Esophagus (tissue), 2 donors: ENCODE results near the gene SPRYD3. TPM values are rescaled to one million over a fixed set of nuclear protein-coding genes. Genes with fewer than 3 reads are reported as not detected.

ENCODE experiments used
- H3K27ac ChIP-seq, 2 donors: one replicate each; pipeline ENCODE4 v1.5.1; 2013; ENCODE audit warnings: low read depth in 2 of 2, mild to moderate bottlenecking in 2 of 2, inconsistent platforms in 1 of 2, low read length in 1 of 2, moderate library complexity in 1 of 2
- H3K27me3 ChIP-seq, 2 donors: one replicate each; pipeline ENCODE4 v1.6.1; 2013; ENCODE audit warnings: low read length in 2 of 2, control low read depth in 1 of 2, mild to moderate bottlenecking in 1 of 2; ENCODE audit not compliant: insufficient read depth in 2 of 2, control insufficient read depth in 1 of 2
- H3K36me3 ChIP-seq, 2 donors: one replicate each; pipeline ENCODE4 v1.6.1; 2013; ENCODE audit warnings: low read length in 1 of 2; ENCODE audit not compliant: control insufficient read depth in 2 of 2, insufficient read depth in 2 of 2
- H3K4me1 ChIP-seq, 2 donors: one replicate each; pipeline ENCODE4 v1.6.1; 2013; ENCODE audit warnings: low read length in 1 of 2; ENCODE audit not compliant: control insufficient read depth in 2 of 2, insufficient read depth in 2 of 2
- H3K4me3 ChIP-seq, 2 donors: one replicate each; pipeline ENCODE4 v1.5.1; 2013; ENCODE audit warnings: low read length in 2 of 2, mild to moderate bottlenecking in 2 of 2, low read depth in 1 of 2, moderate library complexity in 1 of 2
- H3K9me3 ChIP-seq, 2 donors: one replicate each; pipeline ENCODE4 v1.6.1; 2013; ENCODE audit warnings: mild to moderate bottlenecking in 2 of 2, low read depth in 1 of 2, low read length in 1 of 2, moderate library complexity in 1 of 2; ENCODE audit not compliant: control insufficient read depth in 2 of 2, insufficient read depth in 1 of 2
- WGBS, 2 donors: extraction: QIAGEN DNeasy Blood & Tissue Kit; methylation state at CpG; one replicate each; pipeline ENCODE4 v1.1.7; 2013; 5-methylcytosine and 5-hydroxymethylcytosine counted together
- polyA plus RNA-seq, 2 donors: library from polyadenylated mRNA; stranded (reverse); fragments of 200-250 nt; gene quantifications; one replicate each; pipeline ENCODE4 v1.2.3, GENCODE V29; 2013
- donor health status: healthy with polysubstance abuse.
- donor health status: Bipolar disorder and iron deficiency.

Gene SPRYD3
- polyA plus RNA-seq, 2 donors, result 16.1 to 24.1 TPM

GRCh38 chr12:53064613-53065436 lies 14.4 kb downstream of the SPRYD3 start:
- peaks cover 3 to 43% of the 10 kb centered on the region in 2 donors for H3K36me3 ChIP-seq
- H3K27ac ChIP-seq, result peak overlapping the region; percentile 23 to 45
- H3K4me1 ChIP-seq, result peaks cover 0 to 29% of the 10 kb centered on the region in 2 donors
- H3K9me3 ChIP-seq, result no peaks in the 10 kb centered on the region
- no peaks in the 10 kb centered on the region for H3K27me3 ChIP-seq
- WGBS, 2 donors, result 80% methylated on average over 10 to 11 of the region's 11 CpGs
- H3K4me3 ChIP-seq, result no peak overlapping the region

DNA sequence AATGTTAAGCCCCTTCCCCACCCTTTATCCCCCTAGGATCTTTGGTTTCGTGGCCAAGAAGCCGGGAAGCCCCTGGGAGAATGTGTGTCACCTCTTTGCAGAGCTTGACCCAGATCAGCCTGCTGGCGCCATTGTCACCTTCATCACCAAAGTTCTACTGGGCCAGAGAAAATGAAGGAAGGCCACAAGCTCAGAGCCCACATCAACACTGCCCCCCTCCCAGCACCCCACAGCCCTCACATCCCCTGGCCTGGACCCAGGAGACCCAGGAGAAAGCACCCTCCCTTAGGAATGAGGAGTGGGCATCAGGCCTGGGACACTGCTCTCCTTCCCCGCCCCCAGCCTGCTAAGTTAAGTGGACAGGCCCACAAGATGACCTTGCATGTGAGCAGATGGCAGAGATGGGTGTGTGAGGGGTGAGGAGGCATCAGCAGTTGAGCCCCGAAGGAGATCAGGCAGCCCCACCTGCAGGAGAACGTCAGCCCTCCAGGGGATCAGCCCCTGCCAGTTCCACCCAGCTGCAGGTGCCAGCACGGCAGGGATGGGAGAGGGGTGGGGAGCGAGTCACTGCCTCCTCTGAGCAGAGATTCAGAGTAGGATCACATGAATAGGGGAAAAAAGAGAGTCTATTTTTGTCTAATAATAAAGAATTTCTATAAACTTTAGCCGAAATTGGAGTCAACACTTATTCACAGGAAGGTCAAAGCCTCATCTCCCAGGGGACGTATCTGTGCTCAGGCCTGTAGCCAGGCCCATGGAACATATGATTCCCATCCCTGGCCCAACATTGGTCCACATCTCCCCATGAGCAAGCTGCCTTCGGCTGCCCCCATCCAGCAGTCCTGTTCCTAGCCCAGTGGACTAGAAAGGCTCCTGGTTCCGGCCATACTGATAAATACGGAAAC lies 15.2 kb downstream of the SPRYD3 start:
- WGBS, 2 donors, result 56 to 65% methylated on average over 13 of the region's 13 CpGs
- Histone ChIP-seq H3K4me3 (no peak overlapping the region), H3K9me3 (no peaks in the 10 kb centered on the region), H3K27me3 (no peaks in the 10 kb centered on the region), H3K27ac (peak overlapping the region; percentile 23 to 35), H3K4me1 (peaks cover 0 to 20% of the 10 kb centered on the region in 2 donors), H3K36me3 (peaks cover 3 to 43% of the 10 kb centered on the region in 2 donors)

- Histone ChIP-seq H3K27ac (peak overlapping the region; percentile 12 to 15), H3K27me3 (no peaks in the 10 kb centered on the region), H3K36me3 (peaks cover 3 to 37% of the 10 kb centered on the region in 2 donors), H3K4me1 (peaks cover 0 to 19% of the 10 kb centered on the region in 2 donors), H3K9me3 (no peaks in the 10 kb centered on the region), H3K4me3 (no peak overlapping the region)
- 75 to 78% methylated on average over 14 of the region's 14 CpGs for WGBS, 2 donors
These were observed 16.0 kb downstream of the SPRYD3 start for GRCh38 chr12:53062977-53063707.

- Histone ChIP-seq H3K9me3 (no peaks in the 10 kb centered on the region), H3K4me1 (peaks cover 0 to 19% of the 10 kb centered on the region in 2 donors), H3K27me3 (no peaks in the 10 kb centered on the region), H3K4me3 (no peak overlapping the region), H3K36me3 (peaks cover 0 to 32% of the 10 kb centered on the region in 2 donors), H3K27ac (peak overlapping the region; percentile 5 to 43)
- 60 to 65% methylated on average over 20 of the region's 20 CpGs for WGBS, 2 donors
These were observed 16.9 kb downstream of the SPRYD3 start for GRCh38 chr12:53062011-53062961.

- H3K4me1 ChIP-seq, result peaks cover 0 to 19% of the 10 kb centered on the region in 2 donors
These were observed 17.7 kb downstream of the SPRYD3 start for GRCh38 chr12:53061404-53062010.

DNA sequence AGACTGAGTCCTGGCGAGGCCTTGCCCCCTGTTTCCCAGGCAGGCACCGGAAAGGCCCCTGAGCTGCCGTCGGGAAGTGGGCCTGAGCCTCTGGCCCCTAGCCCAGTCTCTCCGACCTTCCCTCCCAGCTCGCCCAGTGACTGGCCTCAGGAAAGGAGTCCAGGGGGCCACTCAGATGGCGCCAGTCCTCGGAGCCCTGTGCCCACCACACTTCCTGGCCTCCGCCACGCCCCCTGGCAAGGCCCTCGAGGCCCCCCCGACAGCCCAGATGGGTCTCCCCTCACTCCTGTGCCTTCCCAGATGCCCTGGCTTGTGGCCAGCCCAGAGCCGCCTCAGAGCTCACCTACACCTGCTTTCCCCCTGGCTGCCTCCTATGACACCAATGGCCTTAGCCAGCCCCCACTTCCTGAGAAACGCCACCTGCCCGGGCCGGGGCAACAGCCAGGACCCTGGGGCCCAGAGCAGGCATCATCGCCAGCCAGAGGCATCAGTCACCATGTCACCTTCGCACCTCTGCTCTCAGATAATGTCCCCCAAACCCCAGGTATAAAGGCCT lies 18.4 kb downstream of the SPRYD3 start:
- peaks cover 0 to 25% of the 10 kb centered on the region in 2 donors for H3K36me3 ChIP-seq
- peaks cover 0 to 16% of the 10 kb centered on the region in 2 donors for H3K4me1 ChIP-seq
- no peaks in the 10 kb centered on the region for H3K9me3 ChIP-seq
- no peak overlapping the region for H3K4me3 ChIP-seq
- no peaks in the 10 kb centered on the region for H3K27me3 ChIP-seq
- H3K27ac ChIP-seq, result peak overlapping the region in 1 of 2 donors; percentile 14
- WGBS, 2 donors, result 49% methylated on average over 12 to 18 of the region's 18 CpGs

More at GRCh38 chr12:53061404-53062010, 17.7 kb downstream of the SPRYD3 start:
- 53 to 58% methylated on average over 5 of the region's 5 CpGs for WGBS, 2 donors
- Histone ChIP-seq H3K4me3 (no peak overlapping the region), H3K9me3 (no peaks in the 10 kb centered on the region), H3K27ac (peak overlapping the region; percentile 5 to 8), H3K36me3 (peaks cover 0 to 29% of the 10 kb centered on the region in 2 donors), H3K27me3 (no peaks in the 10 kb centered on the region)

GRCh38 chr12:53060064-53060720 lies 19.0 kb downstream of the SPRYD3 start:
- peak overlapping the region in 1 of 2 donors; percentile 14 for H3K27ac ChIP-seq
- H3K4me3 ChIP-seq, result no peak overlapping the region
- no peaks in the 10 kb centered on the region for H3K27me3 ChIP-seq
- H3K9me3 ChIP-seq, result no peaks in the 10 kb centered on the region
- WGBS, 2 donors, result 77 to 85% methylated on average over 14 to 17 of the region's 17 CpGs
- H3K36me3 ChIP-seq, result peaks cover 0 to 20% of the 10 kb centered on the region in 2 donors
- peaks cover 0 to 16% of the 10 kb centered on the region in 2 donors for H3K4me1 ChIP-seq
